SU-DHL-6 (cell line): ENCODE measurements around the gene SMURF2.

Experiments
- H2AFZ ChIP-seq: fragments of 200-600 bp; sonication (generic); 2 replicates; pipeline ENCODE4 v1.6.1; 2014; ENCODE audit warnings: low read depth, mild to moderate bottlenecking, moderate library complexity, mixed read lengths, antibody characterized with exemption, low read length; ENCODE audit not compliant: severe bottlenecking
- H3F3A ChIP-seq: fragments of 200-600 bp; shearing (Covaris generic); 2 replicates; pipeline ENCODE4 v1.6.0; 2016; ENCODE audit warnings: antibody characterized with exemption, mild to moderate bottlenecking; ENCODE audit not compliant: insufficient read depth
- H3K27ac ChIP-seq: fragments of 200-600 bp; sonication (generic); 2 replicates; pipeline ENCODE4 v1.5.1; 2016; ENCODE audit warnings: low read depth, mild to moderate bottlenecking, low read length, moderate library complexity, mixed read lengths
- H3K27me3 ChIP-seq: fragments of 200-600 bp; sonication (generic), shearing (Covaris generic); 2 replicates; pipeline ENCODE4 v1.6.0; 2014; ENCODE audit warnings: mild to moderate bottlenecking, low read length
- H3K36me3 ChIP-seq: fragments of 200-600 bp; sonication (generic); 2 replicates; pipeline ENCODE4 v1.6.1; 2014; ENCODE audit warnings: mild to moderate bottlenecking, low read length, mixed read lengths
- H3K4me2 ChIP-seq: fragments of 300-600, 200-600 bp; shearing (Covaris generic), sonication (generic); 2 replicates; pipeline ENCODE4 v1.6.0; 2014; ENCODE audit warnings: low read length, low read depth, mild to moderate bottlenecking; ENCODE audit not compliant: poor library complexity, severe bottlenecking
- H3K4me3 ChIP-seq: fragments of 200-600 bp; sonication (generic); 2 replicates; pipeline ENCODE4 v1.5.1; 2014; ENCODE audit warnings: antibody characterized with exemption, low read length, mild to moderate bottlenecking, mixed read lengths; ENCODE audit not compliant: insufficient read depth, poor library complexity, severe bottlenecking
- H3K79me2 ChIP-seq: fragments of 200-600 bp; sonication (generic); 2 replicates; pipeline ENCODE4 v1.6.1; 2014; ENCODE audit warnings: mild to moderate bottlenecking, low read length, moderate library complexity; ENCODE audit not compliant: insufficient read depth
- H3K9ac ChIP-seq: fragments of 200-600 bp; sonication (generic); 2 replicates; pipeline ENCODE4 v1.7.0; 2014; ENCODE audit warnings: mild to moderate bottlenecking, low read length
- H3K9me2 ChIP-seq: fragments of 200-600 bp; sonication (generic); replicated peaks from 2 replicates; pipeline ENCODE4 v1.6.1; 2014; ENCODE audit warnings: low read length; ENCODE audit not compliant: insufficient read depth
- H3K9me3 ChIP-seq: fragments of 200-600 bp; sonication (generic); 2 replicates; pipeline ENCODE4 v1.6.1; 2014; ENCODE audit warnings: low read length, mixed read lengths; ENCODE audit not compliant: insufficient read depth
- H4K20me1 ChIP-seq: fragments of 200-600 bp; sonication (generic); 2 replicates; pipeline ENCODE4 v1.6.1; 2014; ENCODE audit warnings: low read depth, mild to moderate bottlenecking, antibody characterized with exemption, low read length, moderate library complexity, mixed read lengths
- EZH2phosphoT487 ChIP-seq: fragments of 200-600 bp; sonication (generic), shearing (Covaris generic); conservative IDR thresholded peaks from 2 replicates; pipeline ENCODE4 v1.6.1; 2018; ENCODE audit warnings: mild to moderate bottlenecking, antibody characterized with exemption, low read length, moderate library complexity, mixed read lengths
- TF ChIP-seq, protein P1 (sequence below): fragments of 200-600 bp; sonication (generic); IDR thresholded peaks from one replicate; pipeline ENCODE4 v1.5.1; 2017; ENCODE audit warnings: antibody characterized with exemption, mild to moderate bottlenecking, low read length, moderate library complexity; ENCODE audit not compliant: insufficient read depth, poor library complexity, severe bottlenecking

The SMURF2 gene

DNA sequence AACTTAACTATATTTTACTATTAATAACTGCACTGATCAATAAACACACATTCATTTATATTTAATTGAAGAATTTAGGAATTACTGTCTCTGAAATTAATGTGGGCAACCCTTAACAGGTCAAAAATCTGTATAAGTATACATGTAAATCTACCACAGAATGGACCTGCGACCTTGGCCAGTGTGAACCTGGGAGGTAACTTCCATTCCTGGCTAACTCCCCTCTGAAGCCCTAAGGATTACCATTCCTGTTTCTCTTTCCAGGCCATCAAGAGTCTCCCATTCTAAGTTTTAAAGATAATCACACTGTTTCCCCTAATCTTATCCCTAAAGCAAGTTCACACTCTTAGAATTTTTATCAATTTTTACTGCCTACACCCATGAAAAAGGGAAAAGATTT is 58.1 kb downstream of the SMURF2 start:
- Histone ChIP-seq H3K4me2 (no peak overlapping the region), H3K27ac (no peak overlapping the region), H3K27me3 (no peaks in the 10 kb centered on the region), H3K9ac (no peak overlapping the region), H3K9me3 (no peaks in the 10 kb centered on the region), H3K36me3 (no peaks in the 10 kb centered on the region), H3F3A (no peaks in the 10 kb centered on the region), H3K9me2 (no peaks in the 10 kb centered on the region), H3K79me2 (no peaks in the 10 kb centered on the region), H3K4me3 (no peak overlapping the region), H2AFZ (no peak overlapping the region), H4K20me1 (no peaks in the 10 kb centered on the region; the same call in 1 of the 2 replicates)
- no peak for TF ChIP-seq EZH2phosphoT487
- TF ChIP-seq, protein P1, sequence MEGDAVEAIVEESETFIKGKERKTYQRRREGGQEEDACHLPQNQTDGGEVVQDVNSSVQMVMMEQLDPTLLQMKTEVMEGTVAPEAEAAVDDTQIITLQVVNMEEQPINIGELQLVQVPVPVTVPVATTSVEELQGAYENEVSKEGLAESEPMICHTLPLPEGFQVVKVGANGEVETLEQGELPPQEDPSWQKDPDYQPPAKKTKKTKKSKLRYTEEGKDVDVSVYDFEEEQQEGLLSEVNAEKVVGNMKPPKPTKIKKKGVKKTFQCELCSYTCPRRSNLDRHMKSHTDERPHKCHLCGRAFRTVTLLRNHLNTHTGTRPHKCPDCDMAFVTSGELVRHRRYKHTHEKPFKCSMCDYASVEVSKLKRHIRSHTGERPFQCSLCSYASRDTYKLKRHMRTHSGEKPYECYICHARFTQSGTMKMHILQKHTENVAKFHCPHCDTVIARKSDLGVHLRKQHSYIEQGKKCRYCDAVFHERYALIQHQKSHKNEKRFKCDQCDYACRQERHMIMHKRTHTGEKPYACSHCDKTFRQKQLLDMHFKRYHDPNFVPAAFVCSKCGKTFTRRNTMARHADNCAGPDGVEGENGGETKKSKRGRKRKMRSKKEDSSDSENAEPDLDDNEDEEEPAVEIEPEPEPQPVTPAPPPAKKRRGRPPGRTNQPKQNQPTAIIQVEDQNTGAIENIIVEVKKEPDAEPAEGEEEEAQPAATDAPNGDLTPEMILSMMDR, result no peak

GRCh38 chr17:64599827-64600226 is 62.3 kb downstream of the SMURF2 start:
- no peaks in the 10 kb centered on the region for H4K20me1 ChIP-seq
- H3K9ac ChIP-seq, result no peak overlapping the region
- H3K27me3 ChIP-seq, result no peaks in the 10 kb centered on the region
- no peaks in the 10 kb centered on the region for H3K9me3 ChIP-seq
- H3K36me3 ChIP-seq, result no peaks in the 10 kb centered on the region; the same call in 1 of the 2 replicates
- H3K79me2 ChIP-seq, result no peaks in the 10 kb centered on the region
- H3K27ac ChIP-seq, result no peak overlapping the region
- no peaks in the 10 kb centered on the region for H3F3A ChIP-seq
- H3K4me3 ChIP-seq, result no peak overlapping the region
- peak overlapping the region; percentile 47 for H3K4me2 ChIP-seq
- no peaks in the 10 kb centered on the region for H3K9me2 ChIP-seq
- no peak overlapping the region for H2AFZ ChIP-seq
- TF ChIP-seq, protein P1, result no peak
- no peak for TF ChIP-seq EZH2phosphoT487

- H3K36me3 ChIP-seq, result no peaks in the 10 kb centered on the region; the same call in 1 of the 2 replicates
- no peaks in the 10 kb centered on the region for H3F3A ChIP-seq
- TF ChIP-seq EZH2phosphoT487, result no peak
- TF ChIP-seq, protein P1, result no peak
- H3K27ac ChIP-seq, result no peak overlapping the region
- peak overlapping the region; percentile 47 for H3K4me2 ChIP-seq
- H3K9me3 ChIP-seq, result no peaks in the 10 kb centered on the region
- H3K79me2 ChIP-seq, result no peaks in the 10 kb centered on the region
- H3K4me3 ChIP-seq, result peak overlapping the region; percentile 24
- no peaks in the 10 kb centered on the region for H3K9me2 ChIP-seq
- peak overlapping the region; percentile 31 for H3K9ac ChIP-seq
- no peaks in the 10 kb centered on the region for H3K27me3 ChIP-seq
- H2AFZ ChIP-seq, result peak overlapping the region; percentile 52
- H4K20me1 ChIP-seq, result no peaks in the 10 kb centered on the region
These were observed 62.9 kb downstream of the SMURF2 start for GRCh38 chr17:64599187-64599676.
